ENCODE data around the gene ZNF839.

The ZNF839 gene

GRCh38 chr14:102292441-102292840 is 27.1 kb upstream of the ZNF839 start:
- H3K27me3 ChIP-seq (ENCODE audit: insufficient read depth, low read length, poor library complexity, severe bottlenecking), result no peaks in the 10 kb centered on the region
- no peak overlapping the region for H3K4me2 ChIP-seq (ENCODE audit: low read depth, low read length, poor library complexity, severe bottlenecking)
- H3K9me2 ChIP-seq (replicated peaks; ENCODE audit: low read depth, low read length), result no peaks in the 10 kb centered on the region
- H2AFZ ChIP-seq (ENCODE audit: low read length), result no peak overlapping the region
- H4K20me1 ChIP-seq (ENCODE audit: insufficient read depth, low read length, poor library complexity, severe bottlenecking), result no peaks in the 10 kb centered on the region
- H3K79me2 ChIP-seq (ENCODE audit: insufficient read depth, low read length), result no peaks in the 10 kb centered on the region
- no peak overlapping the region for H3K9ac ChIP-seq (ENCODE audit: low read depth, low read length, poor library complexity, severe bottlenecking)
- no peaks in the 10 kb centered on the region for H3F3A ChIP-seq (ENCODE audit: low read depth)
- no peaks in the 10 kb centered on the region for H3K36me3 ChIP-seq (ENCODE audit: insufficient read depth, low read length)
- TF ChIP-seq EZH2phosphoT487 (IDR thresholded peaks at IDR 0.05; ENCODE audit: borderline replicate concordance) (no peak), CTCF (conservative IDR thresholded peaks at IDR 0.05; ENCODE audit: low read length) (no peak)
- H3K4me1 ChIP-seq (ENCODE audit: insufficient read depth, low read length, poor library complexity, severe bottlenecking), result no peaks in the 10 kb centered on the region
- H3K9me3 ChIP-seq (ENCODE audit: insufficient read depth, low read depth, low read length), result no peaks in the 10 kb centered on the region
- H3K4me3 ChIP-seq (ENCODE audit: low read length, poor library complexity, severe bottlenecking), result no peak overlapping the region

- Histone ChIP-seq H2AFZ (ENCODE audit: low read length) (no peak overlapping the region), H3K79me2 (ENCODE audit: insufficient read depth, low read length) (no peaks in the 10 kb centered on the region), H3K9me3 (ENCODE audit: insufficient read depth, low read depth, low read length) (no peaks in the 10 kb centered on the region), H3K9me2 (replicated peaks; ENCODE audit: low read depth, low read length) (no peaks in the 10 kb centered on the region), H3K27me3 (ENCODE audit: insufficient read depth, low read length, poor library complexity, severe bottlenecking) (no peaks in the 10 kb centered on the region), H3K36me3 (ENCODE audit: insufficient read depth, low read length) (no peaks in the 10 kb centered on the region), H3K4me1 (ENCODE audit: insufficient read depth, low read length, poor library complexity, severe bottlenecking) (no peaks in the 10 kb centered on the region), H3F3A (ENCODE audit: low read depth) (no peaks in the 10 kb centered on the region), H4K20me1 (ENCODE audit: insufficient read depth, low read length, poor library complexity, severe bottlenecking) (no peaks in the 10 kb centered on the region), H3K4me2 (ENCODE audit: low read depth, low read length, poor library complexity, severe bottlenecking) (no peak overlapping the region), H3K4me3 (ENCODE audit: low read length, poor library complexity, severe bottlenecking) (no peak overlapping the region), H3K9ac (ENCODE audit: low read depth, low read length, poor library complexity, severe bottlenecking) (no peak overlapping the region)
- no peak for TF ChIP-seq CTCF (conservative IDR thresholded peaks at IDR 0.05; ENCODE audit: low read length)
Observed at GRCh38 chr14:102293781-102294180, 25.8 kb upstream of the ZNF839 start.

- no peak overlapping the region for H3K4me2 ChIP-seq (ENCODE audit: low read depth, low read length, poor library complexity, severe bottlenecking)
- no peaks in the 10 kb centered on the region for H3K9me2 ChIP-seq (replicated peaks; ENCODE audit: low read depth, low read length)
- H3K4me1 ChIP-seq (ENCODE audit: insufficient read depth, low read length, poor library complexity, severe bottlenecking), result no peaks in the 10 kb centered on the region
- no peak overlapping the region; the same call in 1 of the 2 replicates for H2AFZ ChIP-seq (ENCODE audit: low read length)
- no peaks in the 10 kb centered on the region for H3K36me3 ChIP-seq (ENCODE audit: insufficient read depth, low read length)
- no peak overlapping the region for H3K4me3 ChIP-seq (ENCODE audit: low read length, poor library complexity, severe bottlenecking)
- no peaks in the 10 kb centered on the region for H4K20me1 ChIP-seq (ENCODE audit: insufficient read depth, low read length, poor library complexity, severe bottlenecking)
- no peak overlapping the region for H3K9ac ChIP-seq (ENCODE audit: low read depth, low read length, poor library complexity, severe bottlenecking)
- H3F3A ChIP-seq (ENCODE audit: low read depth), result no peaks in the 10 kb centered on the region
- no peaks in the 10 kb centered on the region for H3K27me3 ChIP-seq (ENCODE audit: insufficient read depth, low read length, poor library complexity, severe bottlenecking)
- H3K79me2 ChIP-seq (ENCODE audit: insufficient read depth, low read length), result no peaks in the 10 kb centered on the region
- H3K9me3 ChIP-seq (ENCODE audit: insufficient read depth, low read depth, low read length), result no peaks in the 10 kb centered on the region
- TF ChIP-seq EZH2phosphoT487 (IDR thresholded peaks at IDR 0.05; ENCODE audit: borderline replicate concordance) (no peak), CTCF (conservative IDR thresholded peaks at IDR 0.05; ENCODE audit: low read length) (peak; percentile 43; the same call in 1 of the 2 replicates)
Observed at GRCh38 chr14:102295270-102295669, 24.3 kb upstream of the ZNF839 start.

All from Loucy (cell line).